Measurements from ENCODE around the gene TNFRSF19. TPM values are rescaled to one million over a fixed set of nuclear protein-coding genes. Genes with fewer than 3 reads are reported as not detected.

Gene TNFRSF19
- total and polyA plus RNA-seq, 10 of the 15 experiments (the other 5 are each of a cell fraction or from before 2014, with no cell fraction given) = 16.4 to 46.2 (median 35.4) TPM

DNA sequence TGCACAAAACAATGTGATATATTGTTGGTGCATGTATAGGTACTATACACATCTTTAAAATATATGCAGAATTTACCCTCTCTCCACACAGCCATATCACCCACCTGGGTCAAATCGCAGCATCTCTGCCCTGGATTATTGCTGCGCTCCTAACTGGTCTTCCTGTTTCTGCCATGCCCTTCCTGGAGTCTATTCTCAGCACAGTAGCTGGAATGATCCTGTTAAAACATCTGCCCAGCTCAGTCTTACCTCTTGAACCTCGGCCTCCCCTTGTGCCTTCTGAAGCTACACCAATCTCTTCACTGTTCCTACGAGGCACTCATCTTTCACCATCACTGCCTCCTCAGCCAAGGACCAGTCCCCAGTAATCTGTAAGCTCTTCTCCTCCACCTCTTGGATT lies 25.5 kb upstream of the TNFRSF19 start:
- H3K4me2 ChIP-seq (ENCODE audit: control insufficient read depth, insufficient read depth) = no peak overlapping the region
- H3K9ac ChIP-seq (ENCODE audit: control insufficient read depth, insufficient read depth, low read length) = no peak overlapping the region
- no peak for DNase-seq (ENCODE audit: low read depth, low spot score)
- 51% methylated on average over 4 of the region's 4 CpGs for WGBS (ENCODE audit: insufficient coverage, insufficient replicate concordance, low lambda C conversion rate, missing lambda C conversion rate)
- no peaks in the 10 kb centered on the region for H4K20me1 ChIP-seq (ENCODE audit: control insufficient read depth, insufficient read depth)
- ChIA-PET RAD21 (ENCODE audit: unreplicated experiment) (no interaction called here), CTCF (interaction anchor here (0.6 kb wide), 1 partner anchor 155 kb away, joined by 3 read pairs; no protein-coding TSS in a partner anchor), POLR2A (no interaction called here), SMC1A (ENCODE audit: uncharacterized antibody, unreplicated experiment) (interaction anchor here (0.6 kb wide), 1 partner anchor 163 kb away, joined by 7 read pairs; no protein-coding TSS in a partner anchor)
- H3K27me3 ChIP-seq (replicated peaks in 1 of 2; ENCODE audit: control insufficient read depth in 2 of 2, insufficient read depth in 2 of 2, low read length in 1 of 2) = peaks cover 0 to 1% of the 10 kb centered on the region in 2 experiments; a peak in 1 of 4 replicates
- no peak overlapping the region for H3K27ac ChIP-seq (ENCODE audit: control insufficient read depth, insufficient read depth)
- no peaks in the 10 kb centered on the region for H3K4me1 ChIP-seq (ENCODE audit: control insufficient read depth, insufficient read depth, low read length)
- H3K36me3 ChIP-seq (ENCODE audit: control insufficient read depth in 2 of 2, insufficient read depth in 2 of 2, low read length in 1 of 2) = no peaks in the 10 kb centered on the region
- in situ Hi-C loops (cut with MboI) (no loop called here), intact Hi-C loops (cut with micrococcal nuclease; ENCODE audit: unreplicated experiment) (no loop called here)
- FAIRE-seq = no peak
- no TSS peak for BruUV-seq (replicated peaks)
- ATAC-seq = no peak
- H3K79me2 ChIP-seq (ENCODE audit: control insufficient read depth, insufficient read depth, low read length) = no peaks in the 10 kb centered on the region
- H2AFZ ChIP-seq (ENCODE audit: control insufficient read depth, low read depth, low read length) = peak overlapping the region; percentile 16
- peaks cover 1% of the 10 kb centered on the region; the same call in 1 of the 3 replicates for H3K9me3 ChIP-seq (replicated peaks; ENCODE audit: control insufficient read depth, insufficient read depth, low read length)
- no peak overlapping the region for H3K4me3 ChIP-seq
- TF ChIP-seq, protein P1, sequence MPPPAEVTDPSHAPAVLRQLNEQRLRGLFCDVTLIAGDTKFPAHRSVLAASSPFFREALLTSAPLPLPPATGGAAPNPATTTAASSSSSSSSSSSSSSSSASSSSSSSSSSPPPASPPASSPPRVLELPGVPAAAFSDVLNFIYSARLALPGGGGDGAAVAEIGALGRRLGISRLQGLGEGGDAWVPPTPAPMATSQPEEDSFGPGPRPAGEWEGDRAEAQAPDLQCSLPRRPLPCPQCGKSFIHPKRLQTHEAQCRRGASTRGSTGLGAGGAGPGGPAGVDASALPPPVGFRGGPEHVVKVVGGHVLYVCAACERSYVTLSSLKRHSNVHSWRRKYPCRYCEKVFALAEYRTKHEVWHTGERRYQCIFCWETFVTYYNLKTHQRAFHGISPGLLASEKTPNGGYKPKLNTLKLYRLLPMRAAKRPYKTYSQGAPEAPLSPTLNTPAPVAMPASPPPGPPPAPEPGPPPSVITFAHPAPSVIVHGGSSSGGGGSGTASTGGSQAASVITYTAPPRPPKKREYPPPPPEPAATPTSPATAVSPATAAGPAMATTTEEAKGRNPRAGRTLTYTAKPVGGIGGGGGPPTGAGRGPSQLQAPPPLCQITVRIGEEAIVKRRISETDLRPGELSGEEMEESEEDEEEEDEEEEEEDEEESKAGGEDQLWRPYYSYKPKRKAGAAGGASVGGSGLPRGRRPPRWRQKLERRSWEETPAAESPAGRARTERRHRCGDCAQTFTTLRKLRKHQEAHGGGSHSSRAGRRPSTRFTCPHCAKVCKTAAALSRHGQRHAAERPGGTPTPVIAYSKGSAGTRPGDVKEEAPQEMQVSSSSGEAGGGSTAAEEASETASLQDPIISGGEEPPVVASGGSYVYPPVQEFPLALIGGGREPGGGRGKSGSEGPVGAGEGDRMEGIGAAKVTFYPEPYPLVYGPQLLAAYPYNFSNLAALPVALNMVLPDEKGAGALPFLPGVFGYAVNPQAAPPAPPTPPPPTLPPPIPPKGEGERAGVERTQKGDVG (CRISPR knock-in tag; IDR thresholded peaks at IDR 0.05) = no peak
- TF ChIP-seq, protein P2, sequence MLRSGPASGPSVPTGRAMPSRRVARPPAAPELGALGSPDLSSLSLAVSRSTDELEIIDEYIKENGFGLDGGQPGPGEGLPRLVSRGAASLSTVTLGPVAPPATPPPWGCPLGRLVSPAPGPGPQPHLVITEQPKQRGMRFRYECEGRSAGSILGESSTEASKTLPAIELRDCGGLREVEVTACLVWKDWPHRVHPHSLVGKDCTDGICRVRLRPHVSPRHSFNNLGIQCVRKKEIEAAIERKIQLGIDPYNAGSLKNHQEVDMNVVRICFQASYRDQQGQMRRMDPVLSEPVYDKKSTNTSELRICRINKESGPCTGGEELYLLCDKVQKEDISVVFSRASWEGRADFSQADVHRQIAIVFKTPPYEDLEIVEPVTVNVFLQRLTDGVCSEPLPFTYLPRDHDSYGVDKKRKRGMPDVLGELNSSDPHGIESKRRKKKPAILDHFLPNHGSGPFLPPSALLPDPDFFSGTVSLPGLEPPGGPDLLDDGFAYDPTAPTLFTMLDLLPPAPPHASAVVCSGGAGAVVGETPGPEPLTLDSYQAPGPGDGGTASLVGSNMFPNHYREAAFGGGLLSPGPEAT (IDR thresholded peaks at IDR 0.05; ENCODE audit: low read depth) = no peak
- TF ChIP-seq NR2C1 (IDR thresholded peaks at IDR 0.05) = no peak
- TF ChIP-seq, protein P3, sequence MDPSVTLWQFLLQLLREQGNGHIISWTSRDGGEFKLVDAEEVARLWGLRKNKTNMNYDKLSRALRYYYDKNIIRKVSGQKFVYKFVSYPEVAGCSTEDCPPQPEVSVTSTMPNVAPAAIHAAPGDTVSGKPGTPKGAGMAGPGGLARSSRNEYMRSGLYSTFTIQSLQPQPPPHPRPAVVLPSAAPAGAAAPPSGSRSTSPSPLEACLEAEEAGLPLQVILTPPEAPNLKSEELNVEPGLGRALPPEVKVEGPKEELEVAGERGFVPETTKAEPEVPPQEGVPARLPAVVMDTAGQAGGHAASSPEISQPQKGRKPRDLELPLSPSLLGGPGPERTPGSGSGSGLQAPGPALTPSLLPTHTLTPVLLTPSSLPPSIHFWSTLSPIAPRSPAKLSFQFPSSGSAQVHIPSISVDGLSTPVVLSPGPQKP (IDR thresholded peaks at IDR 0.05; ENCODE audit: low read depth, low read length) = no peak
- TF ChIP-seq, protein P4, sequence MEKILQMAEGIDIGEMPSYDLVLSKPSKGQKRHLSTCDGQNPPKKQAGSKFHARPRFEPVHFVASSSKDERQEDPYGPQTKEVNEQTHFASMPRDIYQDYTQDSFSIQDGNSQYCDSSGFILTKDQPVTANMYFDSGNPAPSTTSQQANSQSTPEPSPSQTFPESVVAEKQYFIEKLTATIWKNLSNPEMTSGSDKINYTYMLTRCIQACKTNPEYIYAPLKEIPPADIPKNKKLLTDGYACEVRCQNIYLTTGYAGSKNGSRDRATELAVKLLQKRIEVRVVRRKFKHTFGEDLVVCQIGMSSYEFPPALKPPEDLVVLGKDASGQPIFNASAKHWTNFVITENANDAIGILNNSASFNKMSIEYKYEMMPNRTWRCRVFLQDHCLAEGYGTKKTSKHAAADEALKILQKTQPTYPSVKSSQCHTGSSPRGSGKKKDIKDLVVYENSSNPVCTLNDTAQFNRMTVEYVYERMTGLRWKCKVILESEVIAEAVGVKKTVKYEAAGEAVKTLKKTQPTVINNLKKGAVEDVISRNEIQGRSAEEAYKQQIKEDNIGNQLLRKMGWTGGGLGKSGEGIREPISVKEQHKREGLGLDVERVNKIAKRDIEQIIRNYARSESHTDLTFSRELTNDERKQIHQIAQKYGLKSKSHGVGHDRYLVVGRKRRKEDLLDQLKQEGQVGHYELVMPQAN (conservative IDR thresholded peaks at IDR 0.05) = no peak
- TF ChIP-seq, protein P5, sequence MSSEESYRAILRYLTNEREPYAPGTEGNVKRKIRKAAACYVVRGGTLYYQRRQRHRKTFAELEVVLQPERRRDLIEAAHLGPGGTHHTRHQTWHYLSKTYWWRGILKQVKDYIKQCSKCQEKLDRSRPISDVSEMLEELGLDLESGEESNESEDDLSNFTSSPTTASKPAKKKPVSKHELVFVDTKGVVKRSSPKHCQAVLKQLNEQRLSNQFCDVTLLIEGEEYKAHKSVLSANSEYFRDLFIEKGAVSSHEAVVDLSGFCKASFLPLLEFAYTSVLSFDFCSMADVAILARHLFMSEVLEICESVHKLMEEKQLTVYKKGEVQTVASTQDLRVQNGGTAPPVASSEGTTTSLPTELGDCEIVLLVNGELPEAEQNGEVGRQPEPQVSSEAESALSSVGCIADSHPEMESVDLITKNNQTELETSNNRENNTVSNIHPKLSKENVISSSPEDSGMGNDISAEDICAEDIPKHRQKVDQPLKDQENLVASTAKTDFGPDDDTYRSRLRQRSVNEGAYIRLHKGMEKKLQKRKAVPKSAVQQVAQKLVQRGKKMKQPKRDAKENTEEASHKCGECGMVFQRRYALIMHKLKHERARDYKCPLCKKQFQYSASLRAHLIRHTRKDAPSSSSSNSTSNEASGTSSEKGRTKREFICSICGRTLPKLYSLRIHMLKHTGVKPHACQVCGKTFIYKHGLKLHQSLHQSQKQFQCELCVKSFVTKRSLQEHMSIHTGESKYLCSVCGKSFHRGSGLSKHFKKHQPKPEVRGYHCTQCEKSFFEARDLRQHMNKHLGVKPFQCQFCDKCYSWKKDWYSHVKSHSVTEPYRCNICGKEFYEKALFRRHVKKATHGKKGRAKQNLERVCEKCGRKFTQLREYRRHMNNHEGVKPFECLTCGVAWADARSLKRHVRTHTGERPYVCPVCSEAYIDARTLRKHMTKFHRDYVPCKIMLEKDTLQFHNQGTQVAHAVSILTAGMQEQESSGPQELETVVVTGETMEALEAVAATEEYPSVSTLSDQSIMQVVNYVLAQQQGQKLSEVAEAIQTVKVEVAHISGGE (CRISPR knock-in tag; IDR thresholded peaks at IDR 0.05) = no peak
- no peak for TF ChIP-seq NFYA (IDR thresholded peaks at IDR 0.05; ENCODE audit: borderline replicate concordance, low read depth, low read length)
- TF ChIP-seq BCL11A (IDR thresholded peaks at IDR 0.05; ENCODE audit: low read depth, low read length) = no peak
- TF ChIP-seq, protein P6, sequence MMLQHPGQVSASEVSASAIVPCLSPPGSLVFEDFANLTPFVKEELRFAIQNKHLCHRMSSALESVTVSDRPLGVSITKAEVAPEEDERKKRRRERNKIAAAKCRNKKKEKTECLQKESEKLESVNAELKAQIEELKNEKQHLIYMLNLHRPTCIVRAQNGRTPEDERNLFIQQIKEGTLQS (IDR thresholded peaks at IDR 0.05; ENCODE audit: borderline replicate concordance, extremely low read depth, low read depth, low read length) = no peak
- no peak for TF ChIP-seq BHLHE40 (IDR thresholded peaks at IDR 0.05; ENCODE audit: borderline replicate concordance in 1 of 2, low read depth in 2 of 2, low read length in 1 of 2)
- TF ChIP-seq ZNF622 (IDR thresholded peaks at IDR 0.05) = no peak

All from GM12878 (cell line).